Measurements from ENCODE around the gene TRAF1.

GRCh38 chr9:120928015-120928482 lies 1.5 kb upstream of the TRAF1 start:
- TF ChIP-seq SUZ12 (IDR thresholded peaks at IDR 0.05) = no peak
- no peak for TF ChIP-seq BHLHE40 (IDR thresholded peaks at IDR 0.05; ENCODE audit: borderline replicate concordance)
- no peak for TF ChIP-seq ARNT (IDR thresholded peaks at IDR 0.05)
- TF ChIP-seq HDGF (IDR thresholded peaks at IDR 0.05; ENCODE audit: borderline replicate concordance) = no peak
- no peak for TF ChIP-seq SP1 (IDR thresholded peaks at IDR 0.05)
